ENCODE data around the gene FGF3.

FGF3 gene

DNA sequence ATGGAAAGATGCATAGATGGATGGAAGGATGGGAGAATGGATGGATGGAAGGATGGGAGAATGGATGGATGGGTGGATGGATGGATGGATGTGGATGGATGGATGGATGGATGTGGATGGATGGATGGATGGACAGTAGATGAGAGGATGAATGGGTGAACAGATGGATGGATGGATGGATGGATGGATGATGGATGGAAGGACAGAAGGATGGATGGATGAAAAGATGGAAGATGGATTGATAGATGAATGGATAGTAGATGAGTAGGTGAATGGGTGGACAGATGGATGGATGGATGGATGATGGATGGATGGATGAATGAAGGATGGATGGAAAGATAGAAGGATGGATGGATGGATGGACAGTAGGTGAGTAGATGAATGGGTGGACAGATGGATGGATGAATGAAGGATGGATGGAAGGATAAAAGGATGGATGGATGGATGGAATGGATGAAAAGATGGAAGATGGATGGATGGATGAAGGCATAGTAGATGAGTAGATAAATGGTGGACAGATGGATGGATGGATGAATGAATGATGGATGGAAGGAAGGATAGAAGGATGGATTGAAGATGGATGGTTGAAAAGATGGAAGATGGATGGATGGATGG lies 15.5 kb downstream of the FGF3 start:
- no peak for DNase-seq (ENCODE audit: low read depth)

DNA sequence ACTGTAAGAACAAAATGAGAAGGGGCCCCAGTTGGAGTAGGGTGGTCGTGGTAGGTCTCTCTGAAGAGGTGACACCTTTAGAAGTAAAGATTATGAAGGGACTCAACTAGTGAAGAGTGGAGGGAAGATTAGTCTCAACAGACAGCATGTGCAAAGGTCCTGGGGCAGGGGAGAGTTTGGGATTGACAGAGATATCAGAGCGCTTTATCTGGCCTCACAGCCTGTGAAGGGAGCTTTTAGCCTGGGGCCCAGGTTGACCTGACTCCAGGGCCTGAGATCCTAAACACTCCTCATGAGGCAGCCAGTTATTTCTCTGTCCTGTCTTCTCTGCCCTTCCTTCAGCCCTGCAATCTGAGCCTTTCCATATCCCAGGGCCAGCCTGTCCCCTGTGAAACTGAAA lies 16.2 kb downstream of the FGF3 start:
- no peak for DNase-seq (ENCODE audit: low read depth)

DNA sequence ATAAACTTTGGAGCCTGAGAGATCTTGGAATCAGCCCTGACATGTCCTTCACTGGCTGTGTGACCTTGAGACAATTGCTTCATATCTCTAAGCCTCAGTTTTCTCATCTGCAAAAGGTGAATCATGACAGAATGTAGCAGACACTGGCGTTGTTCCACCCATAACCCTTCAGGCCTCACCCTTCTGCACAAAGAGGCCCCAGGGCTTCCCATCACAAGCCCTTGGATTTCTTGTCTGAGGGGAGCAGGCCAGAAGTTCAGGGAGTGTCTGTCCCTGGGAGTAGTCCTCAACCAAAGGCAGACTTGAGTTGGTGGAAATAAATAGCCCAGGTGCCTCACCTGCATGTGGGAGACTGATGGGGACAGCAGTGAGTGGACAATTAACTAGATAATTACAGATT lies 16.6 kb downstream of the FGF3 start:
- no peak for DNase-seq (ENCODE audit: low read depth)

DNA sequence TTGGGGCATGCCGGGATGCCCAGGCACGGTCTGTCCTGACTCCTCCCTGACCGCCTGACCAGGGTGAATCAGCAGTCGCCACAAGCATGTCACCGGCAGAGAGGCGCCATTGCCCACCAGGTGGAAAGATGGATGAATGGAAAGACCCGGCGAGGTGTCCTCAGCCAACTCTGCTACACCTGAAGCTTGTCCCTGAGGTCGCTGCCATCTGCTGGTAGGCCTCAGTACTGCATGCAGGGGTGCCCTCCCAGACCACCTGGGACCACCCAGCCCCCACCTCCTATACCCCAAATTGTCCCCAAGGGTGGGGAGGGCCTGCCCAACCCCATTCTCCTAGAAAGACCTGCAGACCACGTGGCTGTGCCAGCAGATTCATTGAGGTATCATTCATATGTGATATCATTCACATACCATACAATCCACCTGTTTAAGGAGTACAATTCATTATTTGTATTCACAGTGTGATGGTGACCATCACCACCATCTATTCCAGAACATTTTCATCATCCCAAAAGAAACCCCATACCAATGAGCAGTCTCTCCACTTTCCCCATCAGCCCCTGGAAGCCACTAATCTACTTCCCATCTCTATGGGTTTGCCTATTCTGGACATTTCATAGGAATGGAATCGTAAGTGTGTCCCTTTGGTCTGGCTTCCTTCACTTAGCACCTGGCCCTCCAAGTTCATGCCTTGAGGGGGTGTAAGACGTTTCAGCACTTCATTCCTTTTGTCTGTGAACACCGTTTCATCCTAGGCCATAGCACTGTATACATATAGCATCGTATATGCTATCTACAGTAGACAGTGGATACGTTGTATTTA lies 17.5 kb downstream of the FGF3 start:
- DNase-seq (ENCODE audit: low read depth): no peak

DNA sequence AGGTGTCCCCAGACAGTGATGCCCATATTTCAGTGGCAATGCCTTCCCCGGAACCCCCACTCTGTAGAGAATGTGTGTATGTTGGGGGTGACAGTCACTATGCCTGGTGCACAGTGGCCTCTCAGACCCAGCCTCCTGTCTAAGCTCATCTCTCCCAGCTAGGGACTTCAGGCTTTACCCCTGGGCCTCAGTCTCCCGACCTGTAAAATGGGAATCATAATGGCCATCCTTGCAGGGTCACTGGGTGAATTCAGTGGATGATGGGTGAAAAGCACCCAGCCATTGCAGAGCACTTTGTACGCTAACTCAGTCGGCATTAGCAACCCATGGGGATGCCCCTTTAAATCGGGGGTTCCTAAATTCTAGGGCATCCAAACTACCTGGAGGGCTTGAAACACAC lies 18.9 kb downstream of the FGF3 start:
- DNase-seq (ENCODE audit: low read depth): no peak

DNA sequence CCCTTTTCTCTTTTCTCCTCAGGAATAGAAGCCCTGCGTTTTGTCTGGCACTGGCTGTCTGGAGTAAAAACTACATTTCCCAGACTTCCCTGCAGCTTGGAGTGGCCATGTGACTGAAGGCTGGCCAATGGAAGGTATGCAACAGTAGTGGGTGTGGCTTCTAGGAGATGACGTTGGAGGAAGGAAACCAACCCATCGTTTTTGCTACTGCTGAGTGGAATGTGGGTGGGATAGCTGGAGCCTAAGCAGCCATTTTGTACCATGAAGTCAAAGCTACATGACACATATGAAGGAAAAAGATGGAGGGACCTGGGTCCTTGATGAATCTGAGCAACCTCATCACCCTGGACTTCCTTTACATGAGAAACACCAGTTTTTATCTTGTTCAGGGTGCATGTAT lies 19.6 kb downstream of the FGF3 start:
- no peak for DNase-seq (ENCODE audit: low read depth)

DNA sequence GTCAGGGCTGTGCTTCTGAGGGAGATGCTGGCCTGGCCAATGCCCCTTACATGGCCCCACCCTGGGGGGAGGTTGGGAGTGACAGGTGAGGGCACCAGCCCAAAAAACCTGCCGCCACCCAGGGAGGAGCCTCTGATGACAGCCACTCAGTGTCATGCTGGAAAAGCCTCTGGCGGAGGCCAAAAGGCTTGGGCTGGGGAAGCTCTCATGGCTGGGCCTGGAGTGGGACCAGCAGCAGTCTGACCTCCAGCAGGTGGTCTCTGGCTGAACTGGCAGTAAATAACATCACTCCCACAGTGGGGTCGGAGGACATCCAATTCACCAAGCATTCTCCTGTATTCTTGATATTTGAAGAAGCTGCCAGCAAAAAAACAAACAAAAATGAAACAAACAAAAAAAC lies 20.1 kb downstream of the FGF3 start:
- no peak for DNase-seq (ENCODE audit: low read depth)

DNA sequence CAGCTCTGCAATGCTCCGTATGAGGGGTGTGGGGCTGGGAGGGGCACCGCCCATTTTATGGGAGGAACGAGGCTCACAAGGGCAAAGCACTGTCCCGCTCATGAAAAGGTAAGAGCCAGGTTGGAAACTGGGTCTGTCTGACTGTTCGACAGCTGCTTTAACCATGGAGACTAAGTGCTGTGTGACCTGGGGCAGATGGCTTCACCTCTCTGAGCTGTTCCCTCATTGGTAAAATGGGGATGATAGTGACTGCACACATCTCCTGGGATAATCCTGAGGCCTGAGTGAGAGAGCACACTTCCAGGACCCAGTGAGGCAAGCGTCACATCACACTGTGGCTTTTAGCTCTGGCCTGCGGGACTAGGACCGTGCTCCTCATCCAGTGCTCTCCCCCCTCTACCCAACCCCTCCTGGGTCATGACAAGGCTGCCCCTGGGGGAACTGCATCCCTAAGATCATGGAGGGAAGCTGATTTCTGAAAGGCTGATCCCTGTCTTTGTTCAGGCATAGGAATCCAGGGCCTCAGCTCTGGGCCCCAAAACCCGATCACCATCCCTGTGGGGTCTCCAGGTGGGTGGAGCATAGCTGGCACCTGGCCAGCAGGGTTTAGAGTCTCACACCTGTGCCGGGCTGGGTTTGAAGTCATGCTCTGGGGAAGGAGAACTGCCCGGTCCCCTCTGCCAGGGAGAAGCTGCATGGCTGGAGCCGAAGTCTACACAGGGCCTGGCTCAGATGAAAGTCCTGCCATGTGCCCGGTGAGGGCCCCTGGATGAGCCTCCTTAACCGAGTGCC lies 21.3 kb downstream of the FGF3 start:
- no peak for DNase-seq (ENCODE audit: low read depth)

DNA sequence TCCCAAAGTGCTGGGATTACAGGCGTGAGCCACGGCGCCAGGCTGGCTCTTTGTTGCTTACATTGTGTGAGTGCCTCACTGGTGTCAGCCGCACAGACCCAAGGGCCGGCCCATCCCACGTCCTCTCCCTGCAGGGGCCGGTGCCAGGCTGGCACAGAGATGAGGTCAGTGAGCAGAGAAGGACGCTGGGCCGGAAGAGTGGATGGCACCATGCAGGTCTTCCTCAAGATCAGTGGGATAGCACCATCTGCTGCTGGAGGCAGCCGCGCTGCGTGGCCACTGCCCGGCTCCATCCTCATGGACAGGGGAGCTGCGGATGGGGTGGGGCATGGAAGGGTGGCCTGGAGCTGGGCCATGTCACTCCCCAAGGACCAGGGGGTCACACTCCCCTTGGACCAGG lies 22.1 kb downstream of the FGF3 start:
- DNase-seq (ENCODE audit: low read depth): no peak

DNA sequence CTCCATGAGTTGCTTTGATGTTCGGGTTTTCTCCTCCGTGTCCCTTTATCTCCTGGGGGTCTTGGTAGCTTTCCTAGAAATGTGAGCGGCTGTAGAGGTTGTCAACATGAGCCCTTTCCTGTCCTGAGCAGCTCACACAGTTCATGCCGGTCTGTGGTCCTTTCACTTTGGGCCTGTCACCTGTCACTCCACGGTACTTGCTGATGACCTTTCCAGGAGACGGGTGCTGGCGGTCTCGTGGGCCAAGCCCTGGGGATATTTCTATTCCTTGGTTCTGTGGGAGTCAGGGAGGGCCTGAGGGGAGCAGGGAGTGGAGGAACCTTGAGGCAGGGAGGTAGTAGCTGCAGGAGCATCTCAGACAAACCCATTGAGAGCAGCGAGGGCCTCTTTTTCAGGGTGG lies 23.2 kb downstream of the FGF3 start:
- no peak for DNase-seq (ENCODE audit: low read depth)

DNA sequence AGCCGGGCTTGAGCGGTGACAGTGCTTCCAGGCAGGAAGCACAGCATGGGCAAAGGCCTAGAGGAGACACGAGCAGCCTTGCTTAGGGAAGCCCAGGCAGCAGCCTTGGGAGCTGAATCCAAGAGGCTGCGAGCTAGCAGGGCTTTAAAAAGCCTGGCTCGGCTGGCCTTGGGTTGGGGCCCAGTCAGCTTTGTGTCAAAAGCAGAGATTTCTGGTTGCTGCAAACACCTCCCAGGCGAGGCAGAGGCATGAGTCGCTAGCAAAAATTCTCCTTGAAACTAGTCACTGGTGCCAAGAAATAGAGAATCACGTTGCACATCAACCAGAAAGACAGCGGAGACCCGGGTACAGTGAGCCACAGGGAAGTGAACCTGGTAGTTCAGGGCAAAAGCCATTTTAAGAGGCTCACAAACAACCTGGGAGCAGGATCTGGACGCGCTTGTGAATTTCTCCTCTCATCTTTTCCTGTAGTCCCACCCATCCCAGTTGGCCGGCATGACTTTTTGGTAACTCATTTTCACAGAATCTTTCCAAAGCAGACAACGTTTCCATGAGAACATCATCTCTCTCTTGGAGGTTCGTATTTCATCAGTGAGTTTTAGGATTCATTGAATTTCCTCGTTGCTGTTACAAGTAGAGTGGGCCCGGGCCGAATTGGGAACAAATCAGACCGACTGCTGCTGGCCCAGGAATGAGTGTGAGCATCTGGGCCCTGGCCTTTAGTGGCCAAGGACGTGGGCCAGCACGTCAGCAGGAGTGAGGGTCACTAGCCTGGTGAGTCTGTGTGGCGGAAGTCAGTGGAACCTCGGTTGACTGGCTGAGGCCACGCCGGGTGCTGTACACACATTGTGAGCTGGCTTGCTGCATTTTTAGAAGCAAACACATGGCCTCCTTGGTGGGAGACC lies 27.7 kb downstream of the FGF3 start:
- no peak for DNase-seq (ENCODE audit: low read depth)

DNA sequence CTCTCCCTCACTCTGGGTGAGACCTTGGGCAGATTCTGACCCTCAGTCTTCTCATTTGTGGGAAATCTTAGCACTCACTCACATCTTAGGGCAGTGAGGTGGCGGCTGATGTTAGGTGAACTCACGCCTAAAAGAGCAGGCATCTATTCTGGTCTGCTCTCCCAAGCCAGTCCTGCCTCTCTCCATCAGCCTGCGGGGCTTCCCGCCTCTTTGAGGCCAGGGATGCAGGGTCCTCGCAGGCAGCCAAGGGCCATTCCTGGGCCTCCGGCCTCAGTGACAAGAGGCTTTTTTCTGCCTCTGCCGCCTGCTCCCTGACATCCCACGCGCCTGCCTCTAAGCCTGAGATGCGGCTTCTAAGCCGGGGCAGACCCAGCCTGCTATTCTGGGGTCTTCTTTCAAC lies 30.3 kb downstream of the FGF3 start:
- no peak for DNase-seq (ENCODE audit: low read depth)

DNA sequence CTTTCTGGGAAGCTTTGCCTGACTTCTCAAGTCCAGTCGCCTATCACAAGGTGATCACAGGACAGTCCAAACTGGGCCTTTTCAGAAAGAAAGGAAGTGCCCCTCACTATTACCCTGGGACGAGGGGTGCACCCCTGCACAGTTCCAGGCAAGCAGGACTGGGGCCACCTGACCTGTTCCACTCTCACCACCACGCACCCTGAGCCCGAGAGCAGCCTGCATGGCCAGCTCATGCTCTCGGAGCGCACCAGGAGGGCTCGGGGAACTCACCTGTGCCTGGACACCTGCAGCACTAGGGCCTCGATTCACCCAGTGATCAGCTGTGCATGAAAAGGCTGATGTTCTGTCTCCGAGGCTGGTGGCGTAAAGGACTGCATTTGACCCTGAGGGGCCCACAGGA lies 31.3 kb downstream of the FGF3 start:
- no peak for DNase-seq (ENCODE audit: low read depth)

DNA sequence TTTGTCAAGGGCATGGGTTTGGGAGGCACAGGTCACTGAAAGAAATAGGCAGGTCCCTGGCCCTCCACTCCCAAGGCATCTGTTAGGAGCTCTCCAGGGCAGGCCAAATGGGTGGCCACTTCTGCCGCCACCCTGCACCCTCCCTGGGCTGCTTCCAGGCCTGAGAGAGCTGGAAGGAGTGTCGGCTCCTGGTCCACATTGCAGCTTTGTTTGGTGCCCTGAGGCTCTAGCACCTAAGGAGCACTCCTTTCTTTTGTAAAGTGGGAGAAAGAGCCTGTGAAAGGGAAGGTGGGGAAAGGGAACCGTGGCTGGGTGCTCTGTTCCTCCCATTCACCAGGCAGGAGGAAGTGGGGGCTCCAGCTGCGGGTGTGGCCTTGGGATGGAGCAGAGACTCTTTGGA lies 31.8 kb downstream of the FGF3 start:
- no peak for DNase-seq (ENCODE audit: low read depth)

DNA sequence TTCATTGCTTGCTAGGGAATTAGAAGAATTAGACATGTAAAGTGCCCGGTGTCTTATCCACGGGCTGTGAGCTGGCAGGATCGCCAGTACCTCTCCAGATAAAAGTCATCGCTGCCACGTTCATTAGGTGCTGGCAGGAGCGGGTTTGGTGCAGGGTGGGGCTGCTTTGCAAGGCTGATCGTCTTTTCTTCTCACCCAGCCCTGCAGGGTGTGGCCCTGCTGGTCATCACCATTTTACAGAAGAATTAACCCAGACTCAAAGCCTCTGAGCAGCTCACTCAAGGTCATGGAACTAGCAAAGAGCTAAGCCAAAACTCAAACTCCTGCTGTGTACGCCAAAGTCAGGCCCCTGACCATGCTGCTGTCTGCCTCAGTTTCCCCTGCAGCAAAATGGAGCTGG lies 38.0 kb downstream of the FGF3 start:
- no peak for DNase-seq (ENCODE audit: low read depth)

DNA sequence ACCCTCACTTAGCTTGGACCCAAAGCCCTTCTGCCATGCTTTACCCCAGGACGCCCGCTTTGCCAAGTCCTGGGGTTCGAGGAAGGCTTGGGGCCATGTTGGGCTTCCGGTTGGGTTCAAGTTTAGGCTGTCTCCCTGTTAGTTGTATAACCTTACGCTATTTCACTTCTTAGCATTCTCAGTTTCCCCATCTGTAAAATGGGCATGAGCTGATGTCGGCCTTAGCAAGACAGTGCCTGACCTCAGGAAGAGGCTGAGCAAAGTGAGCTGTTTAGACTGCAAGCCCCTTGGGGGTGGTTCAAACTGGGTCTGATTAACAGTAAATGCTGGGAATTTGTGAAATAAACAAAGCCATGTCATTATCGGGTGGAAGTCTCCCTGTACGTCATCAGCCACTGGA lies 40.8 kb downstream of the FGF3 start:
- DNase-seq (ENCODE audit: low read depth): no peak

DNA sequence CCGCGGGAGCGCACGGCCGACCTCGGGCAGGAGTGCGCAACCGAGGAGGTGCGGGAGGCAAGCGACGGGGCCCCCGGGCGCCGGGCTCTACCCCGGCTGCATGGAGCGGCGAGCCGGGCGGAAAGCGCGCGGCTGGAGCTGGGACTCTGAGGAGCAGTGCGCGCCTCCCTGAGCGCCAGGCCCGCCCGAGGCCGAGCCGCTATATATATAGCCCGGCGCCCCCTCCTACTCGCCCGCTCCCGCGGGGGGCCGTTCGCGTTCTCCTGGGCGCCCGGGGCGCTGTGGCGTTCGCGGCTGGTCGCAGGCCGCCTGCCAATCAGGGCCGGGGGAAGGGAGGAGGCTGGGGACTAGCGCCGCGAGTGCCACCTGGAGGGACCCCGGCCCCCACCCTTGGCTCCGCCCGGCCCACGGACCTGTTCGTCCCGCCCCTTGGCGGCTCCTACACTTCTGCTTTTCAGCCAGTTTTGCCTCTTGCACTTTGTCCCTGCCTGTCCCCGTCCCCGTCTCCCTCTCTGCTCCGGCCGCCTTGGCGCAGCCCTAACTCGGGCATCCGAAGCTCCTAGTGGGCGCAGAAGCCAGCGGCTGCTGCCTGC lies 44.0 kb downstream of the FGF3 start, which contains the start of gene FGF4:
Gene FGF4, minus strand, starts transcription at position 179 of the 593 bp plus-strand sequence. CDS start 257 bp downstream, outside the sequence.
- no peak for DNase-seq (ENCODE audit: low read depth)

DNA sequence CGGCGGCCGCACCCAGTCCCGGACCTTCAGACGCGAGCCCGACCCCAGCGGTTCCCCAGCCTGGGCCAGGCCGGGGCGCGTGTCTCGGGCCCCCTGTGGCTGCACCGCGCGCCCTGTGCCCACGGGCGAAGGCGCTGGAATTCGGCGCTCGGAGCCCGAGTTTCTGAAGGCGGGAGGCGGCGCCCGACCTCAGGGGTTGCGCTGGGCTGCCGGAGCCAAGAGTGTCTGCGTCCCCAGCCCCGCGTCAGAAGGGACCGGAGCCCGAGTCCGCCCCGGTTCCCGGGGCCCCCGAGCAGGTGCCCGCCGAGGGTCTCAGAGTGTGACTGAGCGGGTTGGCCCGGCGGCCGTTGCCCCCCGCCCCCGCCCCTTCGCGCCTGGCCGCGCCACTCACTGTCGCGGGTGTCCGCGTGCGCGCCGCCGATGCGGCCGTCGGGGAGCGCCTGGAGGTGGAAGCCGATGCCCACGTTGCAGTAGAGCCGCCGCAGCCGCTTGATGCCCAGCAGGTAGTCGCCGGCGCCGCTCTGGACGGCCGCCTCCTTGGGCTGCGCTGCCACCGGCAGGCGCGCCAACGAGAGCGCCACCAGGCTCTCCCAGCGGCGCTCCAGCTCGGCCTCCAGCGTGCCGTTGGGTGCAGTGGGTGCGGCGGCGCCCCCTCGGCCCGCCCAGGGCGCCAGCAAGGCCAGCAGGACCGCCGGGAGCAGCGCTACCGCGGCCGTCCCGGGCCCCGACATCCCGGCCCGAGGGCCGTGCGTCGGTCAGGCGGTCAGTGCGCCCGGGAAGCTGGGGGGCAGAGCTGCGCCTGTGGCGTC lies 44.7 kb downstream of the FGF3 start:
- no peak for DNase-seq (ENCODE audit: low read depth)

DNA sequence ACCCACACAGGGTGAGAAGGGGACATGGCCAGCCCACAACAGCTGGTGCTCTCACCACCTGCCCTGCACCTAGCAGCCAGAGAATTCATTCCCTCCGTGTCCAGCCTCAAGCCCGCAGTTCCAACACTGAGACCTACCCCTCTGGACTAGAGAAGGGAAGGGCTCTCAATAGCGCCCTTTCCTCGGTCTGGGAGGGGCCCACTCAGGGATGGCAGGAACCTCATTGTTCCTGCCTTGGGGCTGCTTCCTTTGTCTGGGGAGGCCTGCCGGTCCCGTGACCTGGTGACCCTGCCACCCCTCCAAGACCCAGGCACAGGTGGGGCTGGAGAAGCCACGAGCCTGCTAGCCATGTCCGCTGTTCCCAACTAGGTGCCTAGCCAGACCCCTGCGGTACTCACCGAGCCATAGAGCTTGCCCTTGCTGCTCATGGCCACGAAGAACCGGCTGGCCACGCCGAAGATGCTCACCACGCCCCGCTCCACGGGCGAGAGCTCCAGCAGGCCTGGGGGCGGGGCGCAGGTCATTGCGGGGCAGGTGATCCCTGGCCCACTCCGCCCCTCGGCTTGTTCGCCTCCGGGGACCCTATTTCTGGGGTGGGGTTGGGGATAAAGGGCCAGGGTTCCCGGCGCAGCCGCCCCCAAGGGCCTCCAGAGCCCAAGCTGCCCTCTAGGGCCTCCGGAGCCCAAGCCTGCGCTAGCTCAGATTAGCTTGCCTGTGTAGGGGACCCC lies 45.4 kb downstream of the FGF3 start:
- no peak for DNase-seq (ENCODE audit: low read depth)

DNA sequence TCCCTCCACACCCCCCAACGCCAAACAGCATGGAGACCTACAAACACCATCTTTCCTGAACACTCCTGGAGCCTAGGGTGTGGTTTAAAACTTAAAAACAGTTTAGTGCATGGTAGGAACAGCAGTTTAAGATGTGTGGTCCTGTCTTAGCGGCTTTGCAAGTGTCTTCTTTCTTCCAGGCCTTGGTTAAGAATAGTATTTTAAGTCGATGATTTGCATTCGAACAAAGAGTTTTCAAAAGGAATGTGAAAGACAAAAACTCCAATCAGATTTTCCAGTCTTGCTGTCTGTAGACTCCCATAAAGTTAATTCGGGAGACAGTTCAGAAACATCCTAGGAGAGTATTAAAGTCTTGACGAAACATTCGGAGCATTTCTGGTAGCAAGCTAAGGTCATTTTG lies 47.8 kb downstream of the FGF3 start:
- DNase-seq (ENCODE audit: low read depth): no peak

Measured in activated T-cell treated with anti-CD3 and anti-CD28 coated beads for 24 hours (primary cell).